ENCODE measurements around the gene ENPP3. TPM values are rescaled to one million over a fixed set of nuclear protein-coding genes. Genes with fewer than 3 reads are reported as not detected.
A peak's percentile ranks its signal among the peaks of the same experiment; 100 is the strongest.

The ENPP3 gene
- total RNA-seq, 1 donor from 2014 or later, result 0.09 TPM

GRCh38 chr6:131787079-131787478 is 150.0 kb downstream of the ENPP3 start:
- Mint-ChIP-seq H3K36me3 (no peaks in the 10 kb centered on the region), H3K27ac (no peak overlapping the region)
- no peak overlapping the region for H3K4me2 ChIP-seq

GRCh38 chr6:131787766-131788712 is 150.9 kb downstream of the ENPP3 start:
- H3F3A ChIP-seq (ENCODE audit: low read depth), result no peaks in the 10 kb centered on the region
- H3K9me3 ChIP-seq (ENCODE audit: low read depth), result no peaks in the 10 kb centered on the region
- peak; percentile 33 for DNase-seq (ENCODE audit: low spot score)
- H3K4me3 ChIP-seq, result no peak overlapping the region
- no peaks in the 10 kb centered on the region for H3K36me3 ChIP-seq
- Mint-ChIP-seq H3K27ac (no peak overlapping the region), H3K27me3 (ENCODE audit: insufficient read depth, low read depth) (peaks cover 2% of the 10 kb centered on the region), H3K4me3 (no peak overlapping the region), H3K36me3 (no peaks in the 10 kb centered on the region), H3K9me3 (no peaks in the 10 kb centered on the region), H3K4me1 (peaks cover 15% of the 10 kb centered on the region)
- H3K79me2 ChIP-seq (ENCODE audit: low read depth), result no peaks in the 10 kb centered on the region
- no peak overlapping the region for H2AFZ ChIP-seq (replicated peaks)
- no peak for TF ChIP-seq EZH2phosphoT487 (IDR thresholded peaks at IDR 0.05)
- peak; percentile 29 for TF ChIP-seq CTCF (IDR thresholded peaks at IDR 0.05)
- no peaks in the 10 kb centered on the region for H4K20me1 ChIP-seq (ENCODE audit: low read depth)
- no peak overlapping the region for H3K27ac ChIP-seq
- H3K4me1 ChIP-seq, result peaks cover 11% of the 10 kb centered on the region
- no peak overlapping the region for H3K4me2 ChIP-seq
- no peak overlapping the region for H3K9ac ChIP-seq
- H3K27me3 ChIP-seq, result no peaks in the 10 kb centered on the region

More at GRCh38 chr6:131787079-131787478, 150.0 kb downstream of the ENPP3 start:
- H3K79me2 ChIP-seq (ENCODE audit: low read depth), result no peaks in the 10 kb centered on the region
- no peak overlapping the region for H3K4me3 Mint-ChIP-seq
- H3K4me1 Mint-ChIP-seq, result peaks cover 11% of the 10 kb centered on the region
- TF ChIP-seq EZH2 (IDR thresholded peaks at IDR 0.05), result no peak
- TF ChIP-seq CTCF (IDR thresholded peaks at IDR 0.05), result no peak
- TF ChIP-seq EZH2phosphoT487 (IDR thresholded peaks at IDR 0.05), result no peak
- H3K4me3 ChIP-seq, result no peak overlapping the region
- no peak for DNase-seq (ENCODE audit: low spot score)
- no peaks in the 10 kb centered on the region for H3F3A ChIP-seq (ENCODE audit: low read depth)
- H4K20me1 ChIP-seq (ENCODE audit: low read depth), result no peaks in the 10 kb centered on the region
- no peaks in the 10 kb centered on the region for H3K36me3 ChIP-seq
- H3K27me3 ChIP-seq, result no peaks in the 10 kb centered on the region
- no peaks in the 10 kb centered on the region for H3K27me3 Mint-ChIP-seq (ENCODE audit: insufficient read depth, low read depth)
- peaks cover 6% of the 10 kb centered on the region for H3K4me1 ChIP-seq
- no peaks in the 10 kb centered on the region for H3K9me3 ChIP-seq (ENCODE audit: low read depth)
- H3K27ac ChIP-seq, result no peak overlapping the region
- H2AFZ ChIP-seq (replicated peaks), result no peak overlapping the region
- H3K9ac ChIP-seq, result no peak overlapping the region
- H3K9me3 Mint-ChIP-seq, result no peaks in the 10 kb centered on the region

GRCh38 chr6:131789219-131789618 is 152.1 kb downstream of the ENPP3 start:
- peaks cover 4% of the 10 kb centered on the region for H3K27me3 Mint-ChIP-seq (ENCODE audit: insufficient read depth, low read depth)
- Histone ChIP-seq H3F3A (ENCODE audit: low read depth) (no peaks in the 10 kb centered on the region), H2AFZ (replicated peaks) (no peak overlapping the region), H3K27ac (no peak overlapping the region), H3K4me1 (peaks cover 11% of the 10 kb centered on the region), H3K4me3 (no peak overlapping the region), H3K79me2 (ENCODE audit: low read depth) (no peaks in the 10 kb centered on the region), H3K36me3 (no peaks in the 10 kb centered on the region), H3K4me2 (no peak overlapping the region), H3K9ac (no peak overlapping the region), H3K9me3 (ENCODE audit: low read depth) (no peaks in the 10 kb centered on the region), H3K27me3 (no peaks in the 10 kb centered on the region), H4K20me1 (ENCODE audit: low read depth) (no peaks in the 10 kb centered on the region)
- peak overlapping the region; percentile 6 for H3K27ac Mint-ChIP-seq
- H3K4me1 Mint-ChIP-seq, result peaks cover 15% of the 10 kb centered on the region
- no peaks in the 10 kb centered on the region for H3K9me3 Mint-ChIP-seq
- H3K36me3 Mint-ChIP-seq, result no peaks in the 10 kb centered on the region
- TF ChIP-seq EZH2 (IDR thresholded peaks at IDR 0.05) (no peak), CTCF (IDR thresholded peaks at IDR 0.05) (no peak), EZH2phosphoT487 (IDR thresholded peaks at IDR 0.05) (no peak)
- DNase-seq (ENCODE audit: low spot score), result no peak
- no peak overlapping the region for H3K4me3 Mint-ChIP-seq

Data from neural progenitor cell (in vitro differentiated cells).